CD4-positive, alpha-beta T cell treated with Interleukin-1 beta for 1 hour (primary cell): ENCODE data around the gene ITPRIPL2.

Experiments used
- DNase-seq, 2 donors: peaks; one replicate each; pipeline ENCODE4 v3.0.0-alpha.2; 2020 to 2022

ITPRIPL2 gene

DNA sequence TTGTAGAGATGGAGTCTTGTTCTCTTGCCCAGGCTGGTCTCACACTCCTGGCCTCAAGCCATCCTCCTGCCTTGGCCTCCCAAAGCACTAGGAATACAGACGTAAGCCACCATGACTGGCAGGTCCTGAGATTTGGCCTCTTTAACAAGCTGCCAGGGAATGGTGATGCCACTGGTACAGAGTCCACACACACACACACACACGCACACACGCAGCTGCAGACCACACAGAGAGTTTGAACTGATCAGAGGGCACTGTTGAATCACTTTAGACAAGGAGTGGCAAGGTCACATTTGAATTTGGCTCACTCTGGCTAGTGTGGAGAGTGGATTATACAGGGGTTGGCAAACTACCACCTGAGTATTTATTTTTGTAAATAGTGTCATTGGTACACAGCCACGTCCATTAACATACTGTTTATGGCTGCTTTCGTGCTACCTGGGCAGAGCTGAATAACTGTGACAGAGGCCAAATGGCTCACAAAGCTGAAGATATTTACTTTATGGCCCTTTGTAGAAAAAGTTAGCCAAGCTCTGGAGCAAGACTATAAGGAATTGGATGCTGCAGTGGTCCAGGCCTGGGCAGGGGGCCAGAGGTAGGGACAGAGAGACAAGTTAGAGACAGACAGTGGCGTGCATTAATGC lies 9.9 kb downstream of the ITPRIPL2 start:
- no peak for DNase-seq

DNA sequence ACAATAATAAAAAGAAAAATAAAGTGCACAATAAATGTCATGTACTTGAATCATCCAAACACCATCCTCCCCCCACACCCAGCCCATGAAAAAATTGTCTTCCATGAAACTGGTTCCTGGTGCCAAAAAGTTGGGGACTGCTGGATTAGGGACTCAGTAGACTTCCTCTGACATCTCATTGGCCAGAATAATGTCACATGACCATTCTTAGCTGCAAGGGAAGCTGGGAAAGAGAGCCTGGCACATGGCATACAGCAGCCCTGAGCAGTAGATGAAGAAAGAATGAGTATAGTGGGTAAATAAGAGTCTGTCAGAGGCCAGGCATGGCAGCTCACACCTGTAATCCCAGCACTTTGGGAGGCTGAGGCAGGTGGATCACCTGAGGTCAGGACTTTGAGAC lies 12.5 kb downstream of the ITPRIPL2 start:
- DNase-seq: no peak

DNA sequence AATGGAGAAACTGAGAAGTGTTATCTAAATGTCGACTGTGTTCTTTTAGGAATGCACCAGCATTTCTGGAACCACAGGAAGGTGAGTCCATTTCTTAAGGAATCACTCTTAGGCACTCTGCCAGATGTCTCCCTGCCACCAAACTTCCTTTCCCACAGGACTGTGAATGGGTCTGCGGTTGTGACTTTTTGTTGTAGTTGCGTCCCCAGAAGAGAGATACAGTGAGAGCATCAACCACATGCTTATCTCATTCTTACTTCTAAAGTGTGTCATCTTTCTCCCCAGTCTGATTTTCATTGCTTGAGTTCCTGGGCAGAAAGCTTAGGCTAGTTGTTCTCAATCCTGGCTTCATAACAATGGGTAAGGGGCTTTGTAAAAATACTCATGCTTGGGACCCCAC lies 13.4 kb downstream of the ITPRIPL2 start:
- DNase-seq: no peak

DNA sequence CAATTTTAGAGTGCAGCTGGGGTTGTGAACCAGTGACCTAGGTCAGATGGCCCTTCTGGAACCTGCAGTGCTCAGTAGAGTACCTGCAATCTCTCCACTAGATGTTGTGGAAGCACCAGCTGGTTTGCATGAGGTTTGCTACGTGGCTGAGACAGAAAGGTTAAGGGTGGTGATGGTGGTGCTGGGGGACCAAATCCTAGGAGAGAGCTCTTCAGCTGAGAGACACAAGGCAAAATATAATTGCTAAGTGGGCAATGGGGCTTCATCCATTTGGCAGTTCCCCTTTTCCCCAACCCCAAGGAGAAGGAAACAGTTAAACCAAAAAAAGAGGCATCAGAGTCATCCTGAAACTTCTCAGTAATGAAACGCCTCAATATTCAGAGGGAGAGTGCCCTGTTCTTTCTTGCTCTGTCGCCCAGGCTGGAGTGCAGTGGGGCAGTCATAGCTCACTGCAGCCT lies 13.9 kb downstream of the ITPRIPL2 start:
- no peak for DNase-seq

DNA sequence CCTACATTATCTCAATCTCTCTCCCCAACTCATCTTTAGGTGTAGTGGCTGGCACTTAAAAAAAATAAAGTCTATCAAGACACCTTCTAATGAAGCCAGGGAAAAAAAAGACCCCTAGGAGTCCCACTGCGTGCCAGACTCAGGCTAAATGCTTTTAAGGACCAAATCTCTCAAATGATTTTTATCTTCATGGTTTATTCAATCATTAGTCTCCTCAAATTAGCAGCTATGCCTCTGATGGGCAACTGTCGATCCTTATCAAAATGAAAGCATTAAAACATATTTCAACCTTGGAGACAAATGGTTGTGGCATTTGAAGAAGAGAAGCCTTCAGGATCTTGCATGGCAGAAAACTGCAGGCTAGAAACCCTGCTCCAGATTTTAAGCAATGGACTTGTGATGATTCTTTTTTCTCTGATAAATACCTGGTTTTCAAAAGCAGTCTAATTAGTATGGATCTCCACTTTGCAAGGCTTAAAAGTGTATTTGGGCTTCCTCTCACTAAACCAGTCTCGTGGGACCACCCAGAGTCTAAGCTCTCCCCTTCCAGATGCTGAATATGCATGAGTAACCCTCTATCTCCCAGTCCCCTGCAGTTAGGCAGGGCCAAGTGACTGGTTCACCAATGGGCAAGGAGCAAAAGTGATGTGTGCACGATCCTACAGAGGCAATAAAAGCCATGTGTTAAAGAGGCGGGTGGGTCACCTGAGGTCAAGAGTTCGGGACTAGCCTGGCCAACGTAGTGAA lies 14.9 kb downstream of the ITPRIPL2 start:
- no peak for DNase-seq

DNA sequence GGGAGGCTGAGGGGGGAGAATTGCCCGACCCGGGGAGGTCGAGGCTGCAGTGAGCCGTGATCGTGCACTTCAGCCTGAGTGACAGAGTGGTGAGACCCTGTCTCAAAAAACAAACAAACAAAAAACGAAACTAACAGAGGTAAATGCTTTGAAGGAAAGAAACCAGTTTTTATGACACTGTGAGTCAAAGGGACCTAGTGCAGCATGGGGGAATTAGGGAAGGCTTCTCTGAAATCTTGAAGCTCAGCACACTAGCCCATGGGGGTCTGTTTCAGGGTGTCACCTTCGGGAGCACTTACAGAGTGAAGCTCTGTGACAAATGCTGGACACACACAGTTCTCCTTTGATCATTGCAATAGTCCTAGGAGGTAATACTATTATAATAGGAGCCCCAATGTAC lies 16.6 kb downstream of the ITPRIPL2 start:
- DNase-seq: no peak

DNA sequence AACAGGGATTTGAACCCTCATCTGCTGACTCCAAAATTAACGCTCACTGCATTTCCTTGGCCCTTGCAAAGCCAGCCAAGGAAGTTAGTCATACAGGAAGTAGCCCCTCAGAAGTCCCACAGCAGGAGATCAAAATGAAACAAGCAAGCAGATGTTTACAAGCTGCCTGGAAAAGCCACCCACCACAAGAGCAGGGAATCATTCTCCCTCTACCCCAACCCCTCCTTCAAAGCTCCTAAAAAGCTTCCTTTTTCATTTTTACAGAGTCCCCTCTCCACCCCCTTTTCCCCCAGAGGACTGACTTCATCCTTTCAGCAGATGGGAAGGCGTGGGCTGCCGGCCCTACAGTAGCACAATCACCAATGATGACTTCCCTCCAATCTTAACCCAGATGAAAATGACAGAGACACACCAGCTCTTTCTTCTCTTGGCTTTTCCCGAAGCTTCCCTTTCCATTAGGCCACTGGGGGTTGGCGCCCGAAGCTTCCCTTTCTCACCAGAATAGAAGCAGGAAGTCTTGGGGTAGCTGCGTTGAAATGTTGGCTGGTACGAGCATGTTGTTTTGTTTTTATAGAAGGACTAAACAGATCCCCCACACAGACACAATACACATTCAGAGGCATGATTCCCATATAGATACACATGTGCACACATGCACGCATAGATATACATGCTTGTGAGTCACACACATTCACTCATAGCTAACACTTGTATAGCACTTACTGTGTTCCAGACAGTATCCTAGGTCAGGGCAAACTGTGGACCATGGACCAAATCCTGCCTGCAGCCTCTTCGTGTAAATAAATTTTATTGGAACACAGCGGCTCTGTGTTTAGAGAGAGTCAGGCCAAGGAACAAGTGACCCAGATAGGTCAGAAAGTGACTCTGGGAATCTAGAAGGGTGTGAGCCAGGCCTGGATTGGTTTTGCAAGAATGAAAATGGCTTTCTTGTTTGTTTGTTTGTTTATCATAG lies 17.4 kb downstream of the ITPRIPL2 start:
- no peak for DNase-seq

DNA sequence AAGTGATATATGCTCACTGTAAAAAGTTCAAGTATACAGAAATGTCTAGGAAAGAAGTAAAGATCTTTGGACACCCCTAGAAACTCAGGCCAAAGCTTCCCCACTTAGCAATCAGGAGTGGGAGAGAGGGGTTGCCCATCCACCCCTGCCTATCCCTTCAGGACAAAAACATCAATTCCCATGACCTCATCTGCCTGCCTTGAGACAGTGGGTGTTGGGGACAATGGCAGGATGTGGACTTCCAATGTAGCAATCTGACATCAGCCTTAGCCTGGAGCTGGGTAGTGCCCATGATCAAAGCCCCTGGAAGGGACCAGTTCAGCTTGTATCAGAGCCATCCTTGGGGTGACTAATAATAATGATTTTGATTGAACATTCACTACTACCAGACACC lies 18.1 kb downstream of the ITPRIPL2 start:
- no peak for DNase-seq

DNA sequence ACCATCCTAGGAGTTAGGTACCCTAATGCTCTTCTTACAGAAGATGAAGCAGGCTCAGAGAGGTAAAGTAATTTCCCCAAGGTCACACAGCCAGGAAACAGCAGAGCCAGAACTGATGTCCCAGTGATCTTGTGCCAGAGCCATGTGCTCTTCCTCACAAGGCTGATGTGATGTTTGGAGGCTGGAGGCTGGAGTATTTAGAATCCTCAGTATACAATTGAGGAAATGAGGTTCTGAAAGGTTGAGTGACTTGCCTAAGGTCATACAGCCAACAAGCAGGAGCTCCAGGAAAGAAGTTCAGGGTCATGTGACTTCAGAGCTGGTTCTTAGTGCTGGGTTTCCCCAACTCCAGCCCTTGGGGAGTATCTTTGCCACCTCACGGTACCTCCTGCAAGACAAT lies 18.5 kb downstream of the ITPRIPL2 start:
- no peak for DNase-seq

DNA sequence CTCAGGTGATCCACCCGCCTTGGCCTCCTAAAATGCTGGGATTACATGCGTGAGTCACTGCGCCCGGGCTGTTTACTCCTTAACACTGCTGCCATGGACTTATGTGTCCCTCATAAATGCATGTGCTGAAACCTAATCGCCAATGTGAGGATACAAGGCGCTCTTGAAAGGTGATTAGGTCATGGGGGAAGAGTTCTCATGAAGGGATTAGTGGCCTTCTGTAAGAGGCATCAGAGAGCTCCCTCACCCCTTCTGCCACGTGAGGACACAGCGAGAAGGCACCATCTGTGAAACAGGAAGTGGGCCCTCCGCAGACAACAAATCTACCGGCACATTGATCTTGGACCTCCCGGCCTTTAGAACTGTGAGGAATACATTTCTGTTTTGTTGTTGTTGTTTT lies 19.1 kb downstream of the ITPRIPL2 start:
- DNase-seq: no peak

DNA sequence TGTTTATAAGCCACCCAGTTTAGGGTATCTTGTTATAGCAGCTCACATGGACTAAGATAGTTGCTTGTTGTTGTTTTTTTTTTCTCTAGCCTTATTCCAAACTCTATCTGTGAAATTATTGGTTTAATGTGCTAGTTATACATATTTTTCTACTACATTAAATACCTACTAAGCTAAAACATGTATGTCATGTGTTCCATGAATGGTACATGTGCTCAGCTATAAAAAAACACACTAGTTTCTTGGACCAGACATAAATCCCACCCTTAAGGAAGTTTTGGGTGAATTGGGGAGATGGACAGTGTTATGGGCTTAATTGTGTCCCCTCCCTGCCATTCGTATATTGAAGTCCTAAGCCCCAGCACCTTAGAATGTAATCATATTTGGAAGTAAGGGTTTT lies 19.8 kb downstream of the ITPRIPL2 start:
- DNase-seq: no peak

DNA sequence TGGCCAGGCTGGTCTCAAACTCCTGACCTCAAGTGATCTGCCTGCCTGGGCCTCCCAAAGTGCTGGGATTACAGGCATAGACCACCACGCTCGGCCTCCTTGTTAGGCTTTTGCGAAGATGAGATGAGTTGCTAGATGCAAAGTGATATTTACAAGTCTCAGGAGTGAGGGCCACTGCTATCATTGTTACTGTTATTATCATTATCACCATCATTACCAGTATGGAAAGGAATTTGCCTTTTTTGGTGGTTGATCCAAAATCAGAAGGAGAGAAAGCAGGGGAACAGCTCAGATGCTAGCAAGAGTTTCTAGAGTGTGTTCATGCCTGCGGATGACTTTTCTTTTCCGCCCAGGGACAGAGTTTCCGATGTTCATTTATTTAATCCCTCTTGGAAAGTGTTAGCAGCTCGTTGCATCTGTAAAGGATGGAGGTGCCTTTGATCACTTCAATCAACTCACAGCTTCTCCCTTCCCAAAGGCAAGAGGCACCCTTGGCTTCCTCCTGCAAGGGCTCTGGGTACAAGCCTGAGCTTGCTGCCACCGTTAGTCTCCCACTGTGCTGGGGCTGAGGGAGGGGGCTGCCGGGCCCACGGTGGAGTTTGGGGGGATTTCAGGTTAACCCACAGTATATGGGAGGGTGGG lies 21.6 kb downstream of the ITPRIPL2 start:
- DNase-seq: no peak

DNA sequence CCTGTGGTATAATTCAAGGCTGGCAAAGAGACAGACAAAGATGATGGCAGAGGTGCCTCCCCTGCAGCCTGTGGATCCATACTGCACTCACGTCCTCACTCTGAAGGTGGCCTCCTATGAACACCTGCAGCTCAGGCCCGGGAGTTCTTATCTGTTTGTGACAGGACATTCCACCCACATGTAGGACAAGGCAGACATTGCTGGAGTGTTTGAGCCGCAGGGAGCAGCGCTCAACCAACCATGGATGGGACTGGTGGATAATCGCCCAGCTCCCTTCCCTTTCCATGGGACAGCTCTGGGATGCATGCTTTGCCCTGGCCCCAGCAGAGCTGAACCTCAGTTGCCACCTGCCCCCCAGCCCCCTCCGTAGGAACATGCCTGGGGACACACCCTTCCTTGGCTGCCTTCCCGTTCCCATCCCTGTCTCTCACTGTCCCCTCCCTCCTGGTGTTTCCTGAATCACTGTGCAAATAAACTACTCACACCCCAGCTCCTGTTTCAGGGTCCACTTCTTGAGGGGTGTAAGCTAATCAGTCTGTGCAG lies 22.2 kb downstream of the ITPRIPL2 start:
- DNase-seq: no peak

DNA sequence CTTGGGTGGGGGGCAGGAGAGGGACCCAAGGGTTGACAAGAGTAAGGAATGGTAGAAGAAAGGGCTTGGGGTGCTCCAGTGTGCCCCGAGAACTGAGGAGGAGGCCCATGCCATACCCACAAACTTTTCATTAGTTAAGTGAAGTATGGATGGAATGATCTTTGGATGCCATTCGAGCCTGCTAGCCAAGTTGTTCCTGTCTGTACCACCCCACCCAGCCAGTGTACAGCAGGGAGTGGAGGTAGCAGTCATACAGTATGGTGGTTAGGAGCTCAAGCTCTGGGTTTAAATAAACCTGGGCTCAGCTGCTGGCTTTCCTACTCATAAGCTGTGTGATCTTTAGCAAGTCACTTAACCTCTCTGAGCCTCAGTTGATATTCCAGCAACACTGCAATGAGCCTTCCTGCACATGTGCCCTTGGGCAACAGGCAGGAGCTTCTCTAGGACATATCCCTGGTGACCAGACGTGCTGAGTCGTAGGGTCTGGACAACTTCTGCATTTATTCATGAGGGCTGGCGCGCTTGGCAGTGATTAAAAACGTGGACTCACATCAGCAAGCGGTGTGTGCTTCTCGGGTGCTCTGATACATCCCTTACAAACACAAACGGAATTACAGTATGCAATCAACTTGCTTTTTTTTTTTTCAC lies 22.9 kb downstream of the ITPRIPL2 start:
- DNase-seq: peak in 1 of 2 donors; percentile 20

DNA sequence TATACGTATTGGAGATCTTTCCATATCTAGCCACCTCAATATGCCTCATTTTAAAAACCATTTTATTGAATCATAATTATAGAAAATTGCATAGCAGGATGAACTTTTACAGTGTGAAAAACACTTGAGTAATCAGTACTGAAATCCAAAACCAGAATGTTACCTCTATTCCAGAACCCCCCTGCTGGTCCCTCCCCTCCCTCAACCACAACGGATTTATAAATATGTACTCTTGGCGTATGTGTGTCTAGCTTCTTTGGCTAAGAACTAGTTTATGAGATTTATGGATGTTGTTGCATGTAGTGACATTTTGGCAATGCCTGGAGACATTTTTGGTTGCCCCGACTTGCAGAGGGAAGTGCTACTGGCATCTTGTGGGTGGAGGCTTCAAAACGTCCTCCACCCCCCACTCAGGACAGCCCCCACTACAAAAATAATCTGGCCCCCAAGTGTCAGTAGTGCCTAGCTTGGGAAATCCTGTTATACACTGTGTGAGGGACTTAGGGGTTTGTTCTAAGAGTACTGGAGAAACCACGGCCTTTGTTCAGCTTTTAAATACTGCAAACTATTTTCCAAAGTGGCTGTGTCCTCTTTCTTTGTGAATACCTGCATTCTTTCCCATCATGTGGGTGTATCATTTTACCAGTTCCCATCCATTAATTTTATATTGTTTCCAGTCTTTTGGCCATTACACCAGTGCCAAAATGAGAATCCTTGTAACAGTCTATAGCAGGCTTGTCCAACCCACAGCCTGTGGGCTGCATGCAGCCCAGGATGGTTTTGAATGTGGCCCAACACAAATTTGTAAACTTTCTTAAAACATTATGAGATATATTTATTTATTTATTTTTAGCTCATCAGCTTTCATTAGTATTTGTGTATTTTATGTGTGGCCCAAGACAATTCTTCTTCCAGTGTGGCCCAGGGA lies 23.7 kb downstream of the ITPRIPL2 start:
- no peak for DNase-seq

DNA sequence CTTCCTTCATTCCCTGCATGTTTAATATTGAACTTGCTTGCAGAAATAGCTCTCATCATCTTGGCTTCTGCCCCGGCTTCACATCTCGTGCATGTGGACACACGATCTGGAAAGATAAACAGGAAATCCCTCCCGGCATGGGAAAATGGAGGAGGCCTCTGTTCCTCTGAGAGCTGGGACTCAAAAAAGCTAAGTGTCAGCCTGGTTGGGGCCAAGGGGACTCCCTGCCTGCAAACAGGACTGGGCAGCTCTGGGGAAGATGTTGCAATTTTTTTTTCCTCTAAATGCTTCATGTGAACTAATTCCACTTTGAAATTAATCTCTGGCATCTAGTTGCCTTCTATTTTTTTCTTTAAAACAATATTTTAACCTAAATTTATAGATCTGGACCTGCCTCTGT lies 24.8 kb downstream of the ITPRIPL2 start:
- DNase-seq: no peak

DNA sequence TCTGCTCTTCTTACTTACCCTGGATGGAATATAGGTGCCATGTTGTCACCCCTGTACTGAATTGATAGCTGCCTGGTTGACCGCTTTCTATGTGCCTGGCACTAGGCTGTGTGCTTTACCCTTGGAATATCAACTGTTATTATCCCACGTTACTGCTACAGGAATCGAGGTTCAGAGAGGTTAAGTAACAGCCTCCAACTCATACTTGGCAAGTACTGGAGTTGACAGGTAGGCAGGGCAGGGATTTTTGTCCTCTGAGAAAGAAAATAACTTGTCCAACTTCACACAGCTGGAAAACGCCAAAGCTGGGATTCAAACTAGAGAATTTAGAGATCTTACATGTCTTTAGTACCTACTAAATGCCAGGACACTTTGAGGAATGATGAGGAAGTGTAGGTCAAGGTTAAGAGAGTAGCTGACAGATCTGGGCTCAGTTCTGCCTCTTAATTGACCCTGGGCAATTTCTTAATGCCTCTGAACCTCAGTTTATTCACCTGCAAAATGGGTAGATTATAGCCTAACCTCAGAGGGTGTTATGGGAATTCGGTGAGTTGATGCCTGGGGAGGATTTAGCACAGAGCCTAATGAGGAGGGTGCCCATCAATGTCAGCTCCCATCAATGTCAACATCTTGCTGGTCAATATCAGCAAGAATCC lies 25.8 kb downstream of the ITPRIPL2 start:
- no peak for DNase-seq

DNA sequence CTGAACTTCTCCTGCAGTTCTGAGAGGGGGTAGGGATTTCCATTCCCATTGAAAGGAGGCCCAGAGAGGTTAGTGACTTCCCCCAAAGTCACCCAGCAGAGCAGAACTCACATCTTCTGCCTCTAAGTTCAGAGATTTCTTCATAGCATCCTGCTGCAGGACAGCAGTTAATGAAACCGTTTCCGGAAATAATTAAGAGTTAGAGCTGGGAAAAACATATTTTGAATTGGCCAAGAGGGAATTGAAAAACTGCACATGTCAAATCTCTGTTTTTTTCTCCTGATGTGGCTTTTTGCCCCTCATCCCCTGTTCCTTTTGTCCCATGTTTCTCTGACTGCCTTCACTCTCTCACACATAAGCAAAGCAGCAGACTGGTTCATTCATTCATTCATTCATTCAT lies 26.6 kb downstream of the ITPRIPL2 start:
- no peak for DNase-seq

DNA sequence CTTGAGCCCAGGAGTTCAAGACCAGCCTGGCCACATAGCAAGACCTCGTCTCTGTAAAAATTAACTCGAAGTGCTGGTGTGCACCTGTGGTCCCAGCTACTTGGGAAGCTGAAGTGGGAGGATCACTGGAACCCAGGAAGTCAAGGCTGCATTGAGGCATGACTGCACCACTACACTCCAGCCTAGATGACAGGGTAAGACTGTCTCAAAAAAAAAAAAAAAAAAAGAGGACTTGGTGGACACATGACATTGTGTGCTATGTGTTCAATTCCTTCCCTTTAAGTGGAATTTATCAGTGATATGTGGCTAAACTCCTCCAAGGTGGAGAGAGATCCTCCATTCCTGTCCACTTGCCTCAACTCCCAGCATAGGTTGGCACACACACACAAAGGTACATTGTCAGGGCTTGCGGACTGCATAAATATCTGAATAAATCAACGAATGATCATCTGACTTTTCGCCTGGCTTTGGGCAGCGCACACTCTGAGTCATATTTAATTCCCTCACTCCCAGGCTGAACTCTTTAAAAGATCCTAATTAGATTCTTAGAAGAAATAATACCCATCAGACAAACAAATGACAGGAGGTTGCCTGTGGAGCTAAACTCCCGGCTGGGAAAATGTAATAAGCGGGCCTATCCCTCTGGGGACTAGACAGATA lies 29.3 kb downstream of the ITPRIPL2 start:
- no peak for DNase-seq

DNA sequence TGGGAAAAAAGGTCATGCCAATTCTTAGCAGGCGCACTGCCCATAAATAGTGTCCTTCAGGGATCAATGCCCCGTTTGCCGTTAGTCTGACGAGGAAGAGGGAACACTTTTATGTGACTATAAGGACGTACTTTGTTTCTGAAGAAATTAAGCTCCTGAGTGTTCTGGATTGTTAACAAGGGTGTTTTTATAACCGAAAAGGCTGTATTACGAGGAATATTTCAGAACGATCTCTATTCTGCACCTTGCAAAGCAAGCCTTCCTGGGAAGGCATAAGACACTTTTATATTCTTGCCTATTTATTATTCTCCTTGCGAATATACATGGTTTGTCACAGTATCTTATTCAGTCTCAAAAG lies 29.8 kb downstream of the ITPRIPL2 start:
- no peak for DNase-seq
